Activated B cell treated with CpG ODN at 0.5 μM for 24 hours (primary cell): ENCODE measurements around the gene EVI5. TPM values are rescaled to one million over a fixed set of nuclear protein-coding genes. Genes with fewer than 3 reads are reported as not detected.

ENCODE experiments used
- ATAC-seq: fragments of 200-7000 bp; cut with Tn5 transposase; one replicate; pipeline ENCODE4 v1.10.0; 2021; ENCODE audit warnings: low read depth, mild to moderate bottlenecking, moderate library complexity
- CTCF ChIA-PET: fragments of 350-600 bp; sonication (Branson Sonifier 250); formaldehyde crosslinking; loops from one replicate; lab custom pipeline; 2021; ENCODE audit warnings: antibody characterized with exemption; lab: Charles Lee
- POLR2A ChIA-PET: fragments of 350-600 bp; sonication (Branson Sonifier 250); formaldehyde crosslinking; loops from one replicate; lab custom pipeline; 2021; ENCODE audit warnings: antibody characterized with exemption; lab: Charles Lee
- DNase-seq: peaks from one replicate; pipeline ENCODE4 v3.0.0; 2022
- H3K27ac Mint-ChIP-seq: one replicate; pipeline ENCODE4 v1.8.0; 2020; ENCODE audit warnings: mixed read lengths
- H3K27me3 Mint-ChIP-seq: one replicate; pipeline ENCODE4 v1.8.0; 2021; ENCODE audit warnings: mixed read lengths
- H3K36me3 Mint-ChIP-seq: one replicate; pipeline ENCODE4 v1.8.0; 2021; ENCODE audit warnings: low read depth, mixed read lengths
- H3K4me1 Mint-ChIP-seq: one replicate; pipeline ENCODE4 v1.8.0; 2021; ENCODE audit warnings: mixed read lengths
- H3K4me3 Mint-ChIP-seq: one replicate; pipeline ENCODE4 v1.8.0; 2020; ENCODE audit warnings: mild to moderate bottlenecking, mixed read lengths
- H3K9me3 Mint-ChIP-seq: one replicate; pipeline ENCODE4 v1.8.0; 2020; ENCODE audit warnings: mixed read lengths
- intact Hi-C: fragments of 100-400 bp; cut with micrococcal nuclease; formaldehyde crosslinking; loops from one replicate; pipeline ENCODE4 v1.15.1; 2024
- total RNA-seq: library from RNA; stranded (reverse); gene quantifications from 2 replicates; pipeline ENCODE4 v1.2.3, GENCODE V29; 2022
- TF ChIP-seq, protein P1 (sequence below): fragments of 200-600 bp; IDR thresholded peaks from one replicate; pipeline ENCODE4 v1.8.0; 2022; ENCODE audit warnings: antibody characterized with exemption, mild to moderate bottlenecking

EVI5 gene
- total RNA-seq, 1 donor from 2014 or later, result 27.4 TPM

DNA sequence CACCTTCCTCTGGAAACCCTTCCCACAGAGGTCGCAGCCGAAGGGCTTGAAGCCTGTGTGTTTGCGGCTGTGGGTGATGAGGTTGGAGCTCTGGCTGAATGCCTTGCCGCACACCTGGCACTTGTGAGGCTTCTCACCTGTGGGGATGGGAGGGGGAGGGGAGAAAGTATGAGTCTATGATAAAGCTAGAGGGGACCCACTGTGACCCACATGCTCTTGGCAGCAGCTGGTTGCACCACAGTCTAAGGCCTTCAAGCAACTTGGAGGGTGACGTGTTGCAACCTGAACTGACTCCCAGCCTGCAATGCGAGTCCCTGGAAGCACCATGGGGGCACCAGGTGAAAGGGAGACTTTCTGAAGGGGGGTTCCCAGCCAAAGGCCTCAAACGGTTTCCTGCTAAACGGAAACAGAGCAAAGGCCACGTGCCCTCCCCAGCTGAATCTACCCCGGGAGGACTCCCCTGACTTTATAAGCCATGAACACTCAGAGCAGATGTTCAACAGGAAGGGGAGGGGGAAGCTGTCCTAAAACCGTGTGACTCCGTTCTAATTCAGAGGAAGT is 308.8 kb downstream of the EVI5 start:
- peak; percentile 50 for ATAC-seq
- H3K36me3 Mint-ChIP-seq, result no peaks in the 10 kb centered on the region
- TF ChIP-seq, protein P1, sequence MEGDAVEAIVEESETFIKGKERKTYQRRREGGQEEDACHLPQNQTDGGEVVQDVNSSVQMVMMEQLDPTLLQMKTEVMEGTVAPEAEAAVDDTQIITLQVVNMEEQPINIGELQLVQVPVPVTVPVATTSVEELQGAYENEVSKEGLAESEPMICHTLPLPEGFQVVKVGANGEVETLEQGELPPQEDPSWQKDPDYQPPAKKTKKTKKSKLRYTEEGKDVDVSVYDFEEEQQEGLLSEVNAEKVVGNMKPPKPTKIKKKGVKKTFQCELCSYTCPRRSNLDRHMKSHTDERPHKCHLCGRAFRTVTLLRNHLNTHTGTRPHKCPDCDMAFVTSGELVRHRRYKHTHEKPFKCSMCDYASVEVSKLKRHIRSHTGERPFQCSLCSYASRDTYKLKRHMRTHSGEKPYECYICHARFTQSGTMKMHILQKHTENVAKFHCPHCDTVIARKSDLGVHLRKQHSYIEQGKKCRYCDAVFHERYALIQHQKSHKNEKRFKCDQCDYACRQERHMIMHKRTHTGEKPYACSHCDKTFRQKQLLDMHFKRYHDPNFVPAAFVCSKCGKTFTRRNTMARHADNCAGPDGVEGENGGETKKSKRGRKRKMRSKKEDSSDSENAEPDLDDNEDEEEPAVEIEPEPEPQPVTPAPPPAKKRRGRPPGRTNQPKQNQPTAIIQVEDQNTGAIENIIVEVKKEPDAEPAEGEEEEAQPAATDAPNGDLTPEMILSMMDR, result no peak
- H3K27ac Mint-ChIP-seq, result no peak overlapping the region
- intact Hi-C loops, result loop anchor here (1.0 kb wide), 1 partner anchor 10 kb away; the partner anchor contains the start of gene GFI1
- CTCF ChIA-PET, result interaction anchor here (1.2 kb wide), 1 partner anchor 9 kb away, joined by 3 read pairs; no protein-coding TSS in a partner anchor
- H3K4me1 Mint-ChIP-seq, result peaks cover 17% of the 10 kb centered on the region
- H3K9me3 Mint-ChIP-seq, result no peaks in the 10 kb centered on the region
- no peak overlapping the region for H3K4me3 Mint-ChIP-seq
- DNase-seq, result no peak
- no peaks in the 10 kb centered on the region for H3K27me3 Mint-ChIP-seq
- POLR2A ChIA-PET, result interaction anchor here (1.4 kb wide), 1 partner anchor 9 kb away, joined by 5 read pairs; no protein-coding TSS in a partner anchor

DNA sequence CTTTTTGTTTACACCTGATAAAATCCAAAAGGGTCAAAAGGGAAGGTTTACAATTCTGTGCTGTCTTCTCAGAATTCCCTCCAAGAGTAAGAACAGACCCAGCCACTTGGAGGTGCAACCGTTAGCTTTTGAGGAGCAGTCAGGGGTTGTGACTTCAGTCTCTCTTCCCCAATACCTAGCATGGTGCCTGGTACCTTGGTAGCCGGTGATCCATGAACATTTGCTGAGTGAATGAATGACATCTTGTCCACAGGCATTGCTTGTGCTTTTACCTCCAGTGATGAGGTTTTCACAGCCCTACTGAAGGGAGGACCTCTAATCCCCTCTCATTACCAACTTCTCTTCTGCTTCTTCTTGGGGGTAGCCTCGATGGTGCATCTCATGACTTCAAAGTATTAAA is 309.9 kb downstream of the EVI5 start:
- no peak for DNase-seq
- Mint-ChIP-seq H3K4me3 (no peak overlapping the region), H3K27ac (no peak overlapping the region), H3K27me3 (no peaks in the 10 kb centered on the region), H3K9me3 (no peaks in the 10 kb centered on the region), H3K4me1 (peaks cover 17% of the 10 kb centered on the region), H3K36me3 (no peaks in the 10 kb centered on the region)
- no peak for ATAC-seq
- ChIA-PET CTCF (no interaction called here), POLR2A (no interaction called here)
- intact Hi-C loops, result no loop called here
- TF ChIP-seq, protein P1, result no peak

DNA sequence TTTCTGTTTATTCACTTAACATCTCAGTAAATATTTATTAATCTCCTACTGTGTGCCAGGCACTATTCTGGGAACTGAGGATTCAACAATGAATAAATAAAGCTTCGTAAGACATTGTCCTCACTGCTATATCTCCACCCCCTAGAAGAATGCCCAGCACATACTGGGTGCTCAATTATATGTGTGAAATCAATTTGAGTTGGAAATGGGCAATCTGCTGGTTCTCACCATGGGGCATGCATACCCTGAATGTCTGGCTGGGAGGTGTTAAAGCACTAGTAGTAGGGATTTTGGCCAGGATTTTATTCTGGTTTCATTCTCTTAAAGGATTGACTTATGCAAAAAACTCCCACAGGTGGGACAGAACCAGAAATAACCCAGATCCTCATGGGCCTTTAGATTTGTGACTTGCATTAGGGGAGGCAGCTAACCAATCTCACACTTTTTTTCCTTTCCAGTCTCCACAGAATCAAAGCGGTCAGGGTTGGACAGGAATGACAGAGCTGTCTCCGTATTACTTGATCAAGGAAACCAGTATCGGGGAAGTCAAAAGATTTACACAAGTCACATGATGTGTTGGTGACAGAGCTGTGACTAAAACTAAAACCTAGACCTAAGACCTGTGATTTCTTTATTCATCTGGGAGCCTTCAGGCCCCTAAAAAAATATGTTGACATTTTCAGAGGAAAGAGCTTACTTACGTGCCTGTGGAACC is 311.0 kb downstream of the EVI5 start:
- CTCF ChIA-PET, result interaction anchor here (0.5 kb wide), 1 partner anchor 449 kb away, joined by 4 read pairs; no protein-coding TSS in a partner anchor
- Mint-ChIP-seq H3K27me3 (no peaks in the 10 kb centered on the region), H3K36me3 (no peaks in the 10 kb centered on the region), H3K9me3 (no peaks in the 10 kb centered on the region), H3K4me3 (no peak overlapping the region), H3K4me1 (peaks cover 15% of the 10 kb centered on the region), H3K27ac (no peak overlapping the region)
- TF ChIP-seq, protein P1, result no peak
- intact Hi-C loops, result no loop called here
- no peak for ATAC-seq
- no peak for DNase-seq
- POLR2A ChIA-PET, result interaction anchor here (0.7 kb wide), 1 partner anchor 12 kb away, joined by 3 read pairs; no protein-coding TSS in a partner anchor

DNA sequence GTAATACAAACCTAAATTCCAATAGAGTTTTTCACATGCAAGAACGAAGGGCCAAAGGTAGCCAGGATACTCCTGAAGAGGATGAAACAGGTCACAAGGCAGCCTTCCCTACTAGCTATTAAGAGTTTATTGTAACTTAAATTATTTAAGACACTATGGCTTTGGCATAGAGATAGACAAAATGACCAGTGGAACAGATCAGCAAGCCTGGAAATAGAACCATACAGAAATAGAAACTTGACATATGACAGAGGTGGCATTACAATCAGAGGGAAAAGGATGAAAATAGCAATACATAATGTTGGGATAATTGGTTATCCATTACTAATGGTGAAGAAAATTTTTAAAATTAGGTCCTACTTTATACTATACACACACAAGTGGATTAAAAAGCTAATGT is 314.7 kb downstream of the EVI5 start:
- peaks cover 13% of the 10 kb centered on the region for H3K4me1 Mint-ChIP-seq
- H3K27ac Mint-ChIP-seq, result no peak overlapping the region
- no peak for DNase-seq
- H3K9me3 Mint-ChIP-seq, result no peaks in the 10 kb centered on the region
- intact Hi-C loops, result no loop called here
- TF ChIP-seq, protein P1, result no peak
- POLR2A ChIA-PET, result no interaction called here
- no peaks in the 10 kb centered on the region for H3K27me3 Mint-ChIP-seq
- no peaks in the 10 kb centered on the region for H3K36me3 Mint-ChIP-seq
- CTCF ChIA-PET, result interaction anchor here (0.6 kb wide), 1 partner anchor 16 kb away, joined by 4 read pairs; no protein-coding TSS in a partner anchor
- ATAC-seq, result no peak
- no peak overlapping the region for H3K4me3 Mint-ChIP-seq

DNA sequence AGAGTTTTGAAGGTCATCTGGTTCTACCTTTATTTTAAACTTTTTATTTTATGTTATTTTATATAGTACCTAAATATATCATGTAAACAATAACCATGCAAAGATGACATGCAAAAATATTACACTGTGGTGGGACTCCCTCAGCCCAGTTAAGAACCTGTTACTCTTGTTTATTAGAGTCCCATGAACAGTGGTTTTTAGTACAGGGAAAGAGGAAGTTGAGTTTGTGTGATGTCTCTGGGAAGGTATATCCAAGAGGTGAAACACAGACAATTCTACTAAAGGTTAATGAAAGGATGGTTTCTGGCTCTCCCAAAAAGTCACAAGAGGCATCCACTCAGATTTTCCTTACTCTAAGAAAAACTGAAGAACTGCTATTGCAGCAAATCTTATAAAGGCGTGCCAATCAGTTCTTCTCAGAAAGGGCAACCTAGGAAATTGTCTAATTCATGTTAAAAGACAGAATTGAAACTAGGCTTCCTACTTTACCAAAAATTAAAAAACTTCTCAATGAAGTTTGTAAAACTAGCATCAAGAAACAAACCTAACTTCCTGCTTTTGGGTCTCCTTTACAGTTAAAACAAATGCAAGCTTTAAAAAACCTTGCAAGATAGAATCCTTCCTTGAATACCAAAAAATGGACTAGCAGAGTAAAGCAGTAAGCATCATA is 318.1 kb downstream of the EVI5 start:
- Mint-ChIP-seq H3K27me3 (peaks cover under 1% of the 10 kb centered on the region), H3K4me1 (peaks cover 12% of the 10 kb centered on the region), H3K27ac (no peak overlapping the region), H3K36me3 (no peaks in the 10 kb centered on the region), H3K9me3 (no peaks in the 10 kb centered on the region), H3K4me3 (no peak overlapping the region)
- POLR2A ChIA-PET, result interaction anchor here (0.7 kb wide), 1 partner anchor 420 kb away, joined by 4 read pairs; no protein-coding TSS in a partner anchor
- no peak for DNase-seq
- intact Hi-C loops, result no loop called here
- no peak for ATAC-seq
- CTCF ChIA-PET, result no interaction called here
- TF ChIP-seq, protein P1, result no peak
